Endothelial cell of umbilical vein (primary cell): ENCODE data around the gene ZNF385B. TPM values are rescaled to one million over a fixed set of nuclear protein-coding genes. Genes with fewer than 3 reads are reported as not detected.

Experiments
- BruUV-seq: library from RNA; stranded (reverse); fragments of 400-500 nt; replicated peaks from 2 replicates; lab custom pipeline; 2021; lab: Mats Ljungman, UMichigan
- CTCF ChIA-PET: fragments of 300-600, 350-600 bp; sonication (Branson Sonifier 250); formaldehyde crosslinking; loops from one replicate; lab custom pipeline; 2021; ENCODE audit warnings: antibody characterized with exemption, inconsistent platforms; lab: Charles Lee
- POLR2A ChIA-PET: fragments of 300-600, 350-600 bp; sonication (Branson Sonifier 250); formaldehyde crosslinking; loops from one replicate; lab custom pipeline; 2021; ENCODE audit warnings: antibody characterized with exemption, inconsistent platforms; lab: Charles Lee
- DNase-seq: peaks from one replicate; pipeline ENCODE4 v3.0.0-alpha.2; 2011; ENCODE audit warnings: low read depth, low spot score
- FAIRE-seq: peaks from 2 replicates; lab custom pipeline; 2011; peaks lifted over from hg19 to GRCh38; lab: Jason Lieb, UNC
- H2AFZ ChIP-seq: 2 replicates; pipeline ENCODE4 v1.6.0; 2012; ENCODE audit warnings: low read depth, low read length, control low read depth, inconsistent platforms
- H3K27ac ChIP-seq: 2 replicates; pipeline ENCODE4 v1.5.1; 2011; ENCODE audit warnings: low read depth, mild to moderate bottlenecking, control low read depth, low read length, moderate library complexity; ENCODE audit not compliant: insufficient read depth
- H3K27me3 ChIP-seq, 2 experiments: 2 replicates each; pipeline versions ENCODE4 v1.6.0 to v1.6.1; 2011; ENCODE audit warnings: low read length in 2 of 2, mixed read lengths in 1 of 2; ENCODE audit not compliant: control insufficient read depth in 2 of 2, insufficient read depth in 2 of 2
- H3K36me3 ChIP-seq, 2 experiments: 2 replicates in 1 of 2; 3 replicates in 1 of 2; pipeline ENCODE4 v1.5.1; 2011; ENCODE audit warnings: low read length in 2 of 2, mild to moderate bottlenecking in 1 of 2, moderate library complexity in 1 of 2; ENCODE audit not compliant: control insufficient read depth in 2 of 2, insufficient read depth in 2 of 2; ENCODE audit errors: extremely low read depth in 1 of 2
- H3K4me1 ChIP-seq: 3 replicates; pipeline ENCODE4 v1.5.1; 2011; ENCODE audit warnings: mild to moderate bottlenecking, low read length; ENCODE audit not compliant: control insufficient read depth, insufficient read depth; ENCODE audit errors: extremely low read depth
- H3K4me2 ChIP-seq: 2 replicates; pipeline ENCODE4 v1.6.1; 2011; ENCODE audit warnings: low read length, control low read depth, mixed read lengths; ENCODE audit not compliant: insufficient read depth
- H3K4me3 ChIP-seq, 3 experiments: fragments of 200-600 bp in 1 of 3; sonication (generic), shearing (Covaris generic) in 1 of 3; replicated peaks in 1 of 3; 2 replicates each; pipeline ENCODE4 v1.5.1; 2011 to 2016; ENCODE audit warnings: control low read depth in 3 of 3, low read length in 3 of 3, mild to moderate bottlenecking in 2 of 3, inconsistent platforms in 1 of 3, low read depth in 1 of 3, moderate library complexity in 1 of 3; ENCODE audit not compliant: insufficient read depth in 1 of 3
- H3K79me2 ChIP-seq: 2 replicates; pipeline ENCODE4 v1.6.0; 2012; ENCODE audit warnings: low read length, inconsistent platforms; ENCODE audit not compliant: control insufficient read depth, insufficient read depth
- H3K9ac ChIP-seq: replicated peaks from 2 replicates; pipeline ENCODE3; 2011; ENCODE audit warnings: low read length, control low read depth; ENCODE audit not compliant: insufficient read depth; ENCODE audit errors: extremely low read depth
- H3K9me1 ChIP-seq: replicated peaks from 3 replicates; pipeline ENCODE4 v1.6.0; 2011; ENCODE audit warnings: mild to moderate bottlenecking, low read length; ENCODE audit not compliant: control insufficient read depth, insufficient read depth; ENCODE audit errors: extremely low read depth
- H3K9me3 ChIP-seq: replicated peaks from 2 replicates; pipeline ENCODE4 v1.5.1; 2012; ENCODE audit warnings: low read length, inconsistent platforms; ENCODE audit not compliant: control insufficient read depth, insufficient read depth
- H4K20me1 ChIP-seq: replicated peaks from 2 replicates; pipeline ENCODE3; 2011; ENCODE audit warnings: mild to moderate bottlenecking, low read length; ENCODE audit not compliant: control insufficient read depth, insufficient read depth; ENCODE audit errors: extremely low read depth
- CTCF ChIP-seq, 2 donors: IDR thresholded peaks; 1 replicate in 1 of 2; 2 replicates in 1 of 2; pipeline ENCODE4 v1.5.1; 2011; ENCODE audit warnings: low read length in 2 of 2, mild to moderate bottlenecking in 2 of 2, moderate library complexity in 2 of 2, control low read depth in 1 of 2, inconsistent platforms in 1 of 2, low read depth in 1 of 2; ENCODE audit not compliant: insufficient read depth in 1 of 2; ENCODE audit errors: extremely low read depth in 1 of 2
- EZH2 ChIP-seq: IDR thresholded peaks from 2 replicates; pipeline ENCODE4 v1.6.1; 2012; ENCODE audit warnings: borderline replicate concordance, low read depth, mild to moderate bottlenecking, moderate library complexity, low read length, inconsistent platforms; ENCODE audit not compliant: severe bottlenecking
- FOS ChIP-seq: IDR thresholded peaks from 2 replicates; pipeline ENCODE4 v1.6.1; 2011; ENCODE audit warnings: mild to moderate bottlenecking, low read length, moderate library complexity, borderline replicate concordance; ENCODE audit not compliant: insufficient read depth
- GATA2 ChIP-seq: IDR thresholded peaks from 2 replicates; pipeline ENCODE4 v1.7.0; 2011; ENCODE audit warnings: low read depth, mild to moderate bottlenecking, moderate library complexity, mixed read lengths, low read length; ENCODE audit not compliant: insufficient read length, insufficient read depth
- JUN ChIP-seq: IDR thresholded peaks from 2 replicates; pipeline ENCODE4 v1.6.1; 2011; ENCODE audit warnings: borderline replicate concordance, low read depth; ENCODE audit not compliant: insufficient read length, insufficient read depth
- MAX ChIP-seq: IDR thresholded peaks from 2 replicates; pipeline ENCODE4 v1.6.1; 2011; ENCODE audit not compliant: insufficient read depth, insufficient read length
- MYC ChIP-seq: IDR thresholded peaks from one replicate; pipeline ENCODE4 v1.6.1; 2011; ENCODE audit warnings: mild to moderate bottlenecking, low read depth, low read length
- POLR2A ChIP-seq: IDR thresholded peaks from 2 replicates; pipeline ENCODE4 v1.6.1; 2012; ENCODE audit warnings: low read depth, mild to moderate bottlenecking, control low read depth, low read length
- POLR2AphosphoS5 ChIP-seq: IDR thresholded peaks from 2 replicates; pipeline ENCODE4 v1.6.1; 2012; ENCODE audit warnings: low read depth, mild to moderate bottlenecking, control low read depth, low read length, moderate library complexity; ENCODE audit not compliant: insufficient read depth
- dilution Hi-C: fragments of 300-500 bp; cut with MboI; formaldehyde crosslinking; loops from one replicate; pipeline ENCODE4 v1.15.0; 2019; ENCODE audit warnings: low sequenced_read_pairs; ENCODE audit not compliant: extremely low pct_ligation_motif_present
- intact Hi-C: fragments of 100-400 bp; cut with micrococcal nuclease; formaldehyde crosslinking; loops from one replicate; pipeline ENCODE4 v1.10.0; 2022
- polyA plus RNA-seq, 4 experiments: library from polyadenylated mRNA; depleted of rRNA in 3 of 4; stranded (reverse) in 3 of 4; unstranded in 1 of 4; fragments of >200 nt; gene quantifications; 2 replicates each; pipeline versions ENCODE4 v1.2.1 to v1.2.3, GENCODE V29; 2011 to 2012; ENCODE audit warnings: missing spikeins in 1 of 4
- total RNA-seq: library from RNA; stranded (reverse); gene quantifications from 2 replicates; pipeline ENCODE4 v1.2.3, GENCODE V29; 2021

The ZNF385B gene
- total and polyA plus RNA-seq, 2 donors (not counting 3 experiments of a cell fraction or from before 2014, with no cell fraction given): not detected

GRCh38 chr2:179849719-179850118, 11.7 kb downstream of the ZNF385B start:
- Histone ChIP-seq H3K9me1 (no peaks in the 10 kb centered on the region), H3K79me2 (no peaks in the 10 kb centered on the region), H3K4me3 (no peak overlapping the region), H3K27ac (no peak overlapping the region), H3K4me1 (no peaks in the 10 kb centered on the region), H3K9me3 (no peaks in the 10 kb centered on the region), H2AFZ (no peak overlapping the region), H3K4me2 (no peak overlapping the region), H3K27me3 (no peaks in the 10 kb centered on the region), H3K9ac (no peak overlapping the region), H4K20me1 (no peaks in the 10 kb centered on the region), H3K36me3 (no peaks in the 10 kb centered on the region)
- dilution Hi-C loops (no loop called here), intact Hi-C loops (no loop called here)
- BruUV-seq: no TSS peak
- FAIRE-seq: no peak
- no peak for DNase-seq
- POLR2A ChIA-PET: no interaction called here
- TF ChIP-seq MAX: no peak
- no peak for TF ChIP-seq POLR2A
- TF ChIP-seq CTCF (IDR thresholded peaks at IDR 0.05; ENCODE audit: extremely low read depth in 1 of 2, insufficient read depth in 1 of 2, low read depth in 1 of 2, low read length in 2 of 2): no peak
- no peak for TF ChIP-seq EZH2
- no peak for TF ChIP-seq JUN
- no peak for TF ChIP-seq GATA2
- TF ChIP-seq MYC: no peak
- TF ChIP-seq FOS: no peak
- no peak for TF ChIP-seq POLR2AphosphoS5
- CTCF ChIA-PET: no interaction called here
